HK-2 (cell line): ENCODE data around the gene PAWR.
"Not testable (repeated sequence)": the region's sequence is repeated elsewhere in the genome, so short reads cannot be mapped to it uniquely, and the experiment has no call there.

Experiments used
- DNase-seq: peaks from one replicate; pipeline ENCODE4 v3.0.0-alpha.2; 2018; ENCODE audit not compliant: unreplicated experiment

PAWR gene

GRCh38 chr12:79648881-79649280 lies 41.9 kb downstream of the PAWR start:
- no peak for DNase-seq

GRCh38 chr12:79646843-79647242 lies 43.9 kb downstream of the PAWR start:
- DNase-seq, result not testable (repeated sequence)

- no peak for DNase-seq
Observed at GRCh38 chr12:79645235-79645630, 45.5 kb downstream of the PAWR start.

- DNase-seq, result no peak
Observed at GRCh38 chr12:79644274-79645234, 46.2 kb downstream of the PAWR start.

- no peak for DNase-seq
Observed at GRCh38 chr12:79643821-79644220, 46.9 kb downstream of the PAWR start.

- DNase-seq, result no peak
Observed at GRCh38 chr12:79638490-79638889, 52.3 kb downstream of the PAWR start.

GRCh38 chr12:79637093-79637492 lies 53.7 kb downstream of the PAWR start:
- no peak for DNase-seq

- no peak for DNase-seq
Observed at GRCh38 chr12:79635676-79636075, 55.1 kb downstream of the PAWR start.

- DNase-seq, result no peak
Observed at GRCh38 chr12:79634957-79635471, 55.8 kb downstream of the PAWR start.

GRCh38 chr12:79629561-79629960 lies 61.2 kb downstream of the PAWR start:
- no peak for DNase-seq

GRCh38 chr12:79626735-79627134 lies 64.0 kb downstream of the PAWR start:
- DNase-seq, result not testable (repeated sequence)

GRCh38 chr12:79624378-79624777 lies 66.4 kb downstream of the PAWR start:
- DNase-seq, result no peak

- no peak for DNase-seq
Observed at GRCh38 chr12:79619872-79620562, 70.7 kb downstream of the PAWR start.

- DNase-seq, result peak; percentile 41
Observed at GRCh38 chr12:79618848-79619404, 71.8 kb downstream of the PAWR start.

GRCh38 chr12:79617696-79618095 lies 73.1 kb downstream of the PAWR start:
- DNase-seq, result no peak

GRCh38 chr12:79615596-79616560 lies 74.9 kb downstream of the PAWR start:
- DNase-seq, result no peak

GRCh38 chr12:79614730-79615129 lies 76.0 kb downstream of the PAWR start:
- DNase-seq, result no peak

- DNase-seq, result no peak
Observed at GRCh38 chr12:79601908-79602307, 88.9 kb downstream of the PAWR start.

GRCh38 chr12:79597910-79598309 lies 92.9 kb downstream of the PAWR start:
- no peak for DNase-seq

- DNase-seq, result no peak
Observed at GRCh38 chr12:79596719-79597350, 93.9 kb downstream of the PAWR start.

GRCh38 chr12:79595273-79595672 lies 95.5 kb downstream of the PAWR start:
- no peak for DNase-seq
